Measurements from ENCODE around the gene ATP13A2.
"Not testable (repeated sequence)": the region's sequence is repeated elsewhere in the genome, so short reads cannot be mapped to it uniquely, and the experiment has no call there.

ATP13A2 gene

DNA sequence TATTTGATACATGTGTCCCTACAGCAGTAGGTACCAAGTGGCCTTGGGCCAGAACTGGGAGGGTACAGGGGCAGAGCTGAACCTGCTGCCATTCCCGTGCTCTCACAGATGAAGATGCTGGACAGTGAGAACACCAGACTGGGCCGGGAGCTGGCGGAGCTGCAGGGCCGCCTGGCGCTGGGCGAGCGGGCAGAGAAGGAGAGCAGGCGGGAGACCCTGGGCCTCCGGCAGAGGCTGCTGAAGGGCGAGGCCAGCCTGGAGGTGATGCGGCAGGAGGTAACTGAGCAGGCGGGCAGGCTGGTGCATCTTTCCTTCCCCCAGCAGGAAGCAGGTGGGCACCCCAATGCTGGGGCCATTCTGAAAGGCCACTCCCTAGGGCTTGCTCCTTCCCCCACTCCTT is 53.3 kb downstream of the ATP13A2 start:
- DNase-seq (ENCODE audit: low spot score) = no peak
- TF ChIP-seq, protein P1, sequence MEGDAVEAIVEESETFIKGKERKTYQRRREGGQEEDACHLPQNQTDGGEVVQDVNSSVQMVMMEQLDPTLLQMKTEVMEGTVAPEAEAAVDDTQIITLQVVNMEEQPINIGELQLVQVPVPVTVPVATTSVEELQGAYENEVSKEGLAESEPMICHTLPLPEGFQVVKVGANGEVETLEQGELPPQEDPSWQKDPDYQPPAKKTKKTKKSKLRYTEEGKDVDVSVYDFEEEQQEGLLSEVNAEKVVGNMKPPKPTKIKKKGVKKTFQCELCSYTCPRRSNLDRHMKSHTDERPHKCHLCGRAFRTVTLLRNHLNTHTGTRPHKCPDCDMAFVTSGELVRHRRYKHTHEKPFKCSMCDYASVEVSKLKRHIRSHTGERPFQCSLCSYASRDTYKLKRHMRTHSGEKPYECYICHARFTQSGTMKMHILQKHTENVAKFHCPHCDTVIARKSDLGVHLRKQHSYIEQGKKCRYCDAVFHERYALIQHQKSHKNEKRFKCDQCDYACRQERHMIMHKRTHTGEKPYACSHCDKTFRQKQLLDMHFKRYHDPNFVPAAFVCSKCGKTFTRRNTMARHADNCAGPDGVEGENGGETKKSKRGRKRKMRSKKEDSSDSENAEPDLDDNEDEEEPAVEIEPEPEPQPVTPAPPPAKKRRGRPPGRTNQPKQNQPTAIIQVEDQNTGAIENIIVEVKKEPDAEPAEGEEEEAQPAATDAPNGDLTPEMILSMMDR (IDR thresholded peaks at IDR 0.05; ENCODE audit: extremely low read depth, missing control alignments) = no peak

DNA sequence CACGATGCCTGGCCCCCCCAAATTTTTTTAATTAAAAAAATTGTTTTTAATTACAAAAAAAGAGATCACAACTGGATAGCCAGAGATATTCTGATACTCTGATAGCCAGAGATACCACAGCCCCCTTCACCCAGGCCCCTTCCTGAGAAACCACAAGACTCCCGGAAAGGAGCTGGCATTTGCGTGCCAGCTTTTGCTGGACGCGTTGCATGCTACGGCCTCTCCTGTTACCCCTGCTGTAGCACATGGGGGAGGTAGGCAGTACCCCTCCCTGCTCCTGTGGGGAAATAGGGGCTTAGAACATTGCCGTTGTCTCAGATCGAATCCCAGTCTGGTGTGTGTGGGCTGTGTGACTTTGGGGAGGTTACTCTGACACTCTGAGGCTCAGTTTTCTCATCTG is 54.0 kb downstream of the ATP13A2 start:
- DNase-seq (ENCODE audit: low spot score) = no peak
- TF ChIP-seq, protein P1 (IDR thresholded peaks at IDR 0.05; ENCODE audit: extremely low read depth, missing control alignments) = no peak

DNA sequence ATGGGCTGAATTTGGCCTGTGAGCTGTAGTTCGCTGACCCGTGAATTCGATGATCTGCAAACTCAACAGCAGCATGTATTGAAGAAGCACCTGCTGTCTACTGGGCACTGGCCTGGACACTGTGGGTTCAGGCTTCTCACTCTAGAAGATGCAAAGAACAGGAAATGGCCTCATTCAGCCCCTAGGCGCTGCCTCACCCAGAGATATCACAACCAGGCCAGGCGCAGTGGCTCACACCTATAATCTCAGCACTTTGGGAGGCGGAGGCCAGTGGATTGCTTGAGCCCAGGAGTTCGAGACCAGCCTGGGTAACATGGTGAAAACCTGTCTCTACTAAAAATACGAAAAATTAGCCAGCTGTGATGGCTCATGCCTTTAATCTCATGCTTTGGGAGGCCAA is 55.0 kb downstream of the ATP13A2 start:
- no peak for DNase-seq (ENCODE audit: low spot score)
- TF ChIP-seq, protein P1 (IDR thresholded peaks at IDR 0.05; ENCODE audit: extremely low read depth, missing control alignments) = no peak

DNA sequence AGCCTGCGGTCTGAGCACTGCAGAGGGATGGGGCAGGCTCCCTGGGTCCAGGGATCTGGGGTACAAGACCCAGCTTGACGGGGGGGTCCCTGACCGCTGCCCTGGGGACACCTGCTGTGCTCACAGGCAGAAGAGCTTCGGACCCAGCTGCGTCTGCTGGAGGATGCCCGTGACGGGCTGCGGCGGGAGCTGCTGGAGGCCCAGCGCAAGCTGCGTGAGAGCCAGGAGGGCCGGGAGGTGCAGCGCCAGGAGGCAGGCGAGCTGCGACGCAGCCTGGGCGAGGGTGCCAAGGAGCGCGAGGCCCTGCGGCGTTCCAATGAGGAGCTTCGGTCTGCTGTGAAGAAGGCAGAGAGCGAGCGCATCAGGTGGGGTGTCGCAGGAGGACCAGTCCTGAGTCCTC is 56.5 kb downstream of the ATP13A2 start:
- no peak for DNase-seq (ENCODE audit: low spot score)
- TF ChIP-seq, protein P1 (IDR thresholded peaks at IDR 0.05; ENCODE audit: extremely low read depth, missing control alignments) = no peak

DNA sequence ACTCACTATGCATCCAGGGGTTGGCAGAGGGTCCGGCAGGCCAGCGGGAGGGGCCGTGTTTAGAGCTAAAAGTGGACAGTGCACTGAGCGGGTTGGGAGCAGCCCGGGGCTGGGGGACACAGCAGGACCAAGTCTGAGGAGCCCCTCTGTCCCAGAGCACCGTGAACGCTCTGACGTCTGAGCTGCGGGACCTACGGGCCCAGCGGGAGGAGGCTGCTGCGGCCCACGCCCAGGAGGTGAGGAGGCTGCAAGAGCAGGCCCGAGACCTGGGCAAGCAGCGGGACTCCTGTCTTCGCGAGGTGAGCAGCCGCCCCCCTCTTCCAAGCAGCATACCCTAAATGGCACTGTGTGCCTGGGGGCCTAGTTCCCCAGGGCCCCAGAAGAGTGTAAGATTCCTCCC is 57.1 kb downstream of the ATP13A2 start:
- DNase-seq (ENCODE audit: low spot score) = no peak
- TF ChIP-seq, protein P1 (IDR thresholded peaks at IDR 0.05; ENCODE audit: extremely low read depth, missing control alignments) = no peak

DNA sequence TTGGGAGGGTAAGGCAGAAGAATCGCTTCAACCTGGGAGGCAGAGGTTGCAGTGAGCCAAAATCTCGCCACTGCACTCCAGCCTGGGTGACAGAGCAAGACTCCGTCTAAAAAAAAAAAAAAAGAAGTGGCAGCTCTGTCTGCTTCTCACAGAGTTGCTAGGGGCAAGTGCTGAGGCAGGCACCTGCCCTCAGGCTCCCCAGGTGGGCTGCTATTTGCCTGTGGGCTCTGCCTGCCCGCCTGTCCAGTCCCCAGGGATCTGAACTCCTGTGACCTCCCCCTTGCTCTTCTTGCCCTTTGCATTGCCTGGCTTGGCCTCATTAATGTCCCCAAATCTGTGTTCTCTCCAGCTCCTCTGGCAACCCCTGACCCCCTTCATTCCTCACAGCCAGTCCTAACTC is 59.4 kb downstream of the ATP13A2 start:
- not testable (repeated sequence) for DNase-seq (ENCODE audit: low spot score)

DNA sequence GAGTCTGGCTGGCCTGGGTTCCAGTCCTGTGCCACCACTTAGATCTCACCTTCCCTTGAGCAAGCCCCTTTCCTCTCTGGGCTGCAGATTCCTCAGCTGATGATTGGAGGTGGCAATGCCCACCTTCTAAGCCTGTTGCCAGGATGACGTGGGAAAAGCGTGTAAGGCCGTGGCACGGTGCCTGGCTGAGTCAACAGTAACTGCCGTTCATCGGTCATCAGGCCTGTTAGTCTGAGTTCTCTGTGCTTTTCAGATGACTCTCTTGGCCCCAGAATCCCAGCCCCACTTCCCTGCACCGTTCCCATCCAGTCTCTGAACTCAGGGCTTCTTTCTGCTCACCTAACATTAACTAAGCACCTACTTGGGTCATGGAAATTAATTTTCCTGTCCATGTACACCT is 62.7 kb downstream of the ATP13A2 start:
- DNase-seq (ENCODE audit: low spot score) = not testable (repeated sequence)

DNA sequence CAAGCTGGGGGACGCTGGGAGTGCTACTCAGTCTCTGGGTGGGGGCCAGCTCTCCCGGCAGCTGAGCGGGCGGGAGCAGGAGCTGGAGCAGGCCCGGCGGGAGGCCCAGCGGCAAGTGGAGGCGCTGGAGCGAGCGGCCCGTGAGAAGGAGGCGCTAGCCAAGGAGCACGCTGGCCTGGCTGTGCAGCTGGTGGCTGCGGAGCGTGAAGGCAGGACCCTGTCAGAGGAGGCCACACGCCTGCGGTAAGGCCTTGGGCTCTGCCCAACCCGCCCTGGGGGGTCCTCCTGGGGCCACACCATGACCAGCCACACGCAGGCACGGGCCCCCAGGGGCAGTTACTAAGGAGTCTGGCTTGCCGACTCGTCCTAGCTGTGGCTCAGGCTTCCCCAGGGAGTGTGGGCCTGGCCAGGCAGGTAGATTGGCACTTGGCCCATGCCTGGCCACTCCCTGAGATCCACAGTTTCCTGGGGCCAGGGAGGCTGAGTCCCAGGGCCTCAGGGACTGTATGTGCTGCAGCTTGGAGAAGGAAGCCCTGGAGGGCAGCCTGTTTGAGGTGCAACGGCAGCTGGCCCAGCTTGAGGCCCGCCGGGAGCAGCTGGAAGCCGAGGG is 63.3 kb downstream of the ATP13A2 start:
- DNase-seq (ENCODE audit: low spot score) = not testable (repeated sequence)

DNA sequence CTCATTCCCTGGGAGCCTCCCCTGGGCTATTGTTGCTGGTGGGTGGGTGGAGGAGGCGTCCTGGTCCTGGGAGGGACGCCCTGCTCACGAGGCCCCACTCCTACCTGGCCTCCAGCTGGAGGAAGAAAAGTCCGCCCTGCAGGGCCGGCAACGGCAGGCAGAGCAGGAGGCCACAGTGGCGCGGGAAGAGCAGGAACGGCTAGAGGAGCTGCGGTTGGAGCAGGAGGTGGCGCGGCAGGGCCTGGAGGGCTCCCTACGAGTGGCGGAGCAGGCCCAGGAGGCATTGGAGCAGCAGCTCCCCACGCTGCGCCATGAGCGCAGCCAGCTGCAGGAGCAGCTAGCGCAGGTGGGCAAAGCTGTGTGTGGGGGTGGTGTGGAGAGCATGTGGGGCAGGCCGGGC is 65.1 kb downstream of the ATP13A2 start:
- TF ChIP-seq, protein P1 (IDR thresholded peaks at IDR 0.05; ENCODE audit: extremely low read depth, missing control alignments) = no peak
- DNase-seq (ENCODE audit: low spot score) = no peak

DNA sequence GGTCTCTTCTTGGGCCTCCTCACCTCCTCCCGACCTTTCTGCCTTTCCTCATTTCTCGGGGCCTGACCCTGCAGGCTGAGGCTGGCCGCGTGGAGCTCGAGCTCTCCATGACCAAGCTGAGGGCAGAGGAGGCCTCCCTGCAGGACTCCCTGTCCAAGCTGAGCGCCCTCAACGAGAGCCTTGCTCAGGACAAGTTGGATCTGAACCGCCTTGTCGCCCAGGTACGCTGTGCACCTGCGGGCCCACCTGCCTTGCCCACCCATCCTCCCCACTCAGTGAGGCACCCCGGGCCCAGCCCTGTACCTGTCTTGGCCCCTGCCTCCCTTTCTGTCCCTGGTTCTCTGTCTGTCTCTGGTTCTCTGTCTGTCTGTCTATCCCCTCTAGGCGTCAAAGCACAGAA is 65.5 kb downstream of the ATP13A2 start:
- not testable (repeated sequence) for DNase-seq (ENCODE audit: low spot score)

DNA sequence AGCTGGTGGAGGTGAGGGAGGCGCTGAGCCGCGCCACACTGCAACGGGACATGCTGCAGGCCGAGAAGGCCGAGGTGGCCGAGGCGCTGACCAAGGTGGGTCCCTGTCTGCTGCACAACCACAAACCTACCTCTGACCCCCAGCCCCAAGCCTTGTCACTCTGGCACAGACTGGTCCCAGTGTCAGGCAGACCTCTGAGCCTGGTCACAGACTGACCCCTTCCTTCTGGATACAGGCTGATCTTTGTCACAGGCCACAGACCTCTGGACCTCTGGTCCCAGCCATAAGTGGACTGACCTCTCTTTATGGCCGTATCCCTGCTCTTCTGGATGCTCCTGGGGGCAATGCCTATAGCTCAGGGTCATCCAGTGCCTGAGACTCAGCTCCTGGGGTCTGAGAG is 66.2 kb downstream of the ATP13A2 start:
- not testable (repeated sequence) for DNase-seq (ENCODE audit: low spot score)

Data from GM20000 (cell line).